Astrocyte of the hippocampus (primary cell): Measurements from ENCODE around the gene RPS6KA5.
"Not testable (repeated sequence)": the region's sequence is repeated elsewhere in the genome, so short reads cannot be mapped to it uniquely, and the experiment has no call there.

Experiments
- DNase-seq: peaks from one replicate; pipeline ENCODE4 v3.0.0; 2011; ENCODE audit warnings: low read depth, low spot score

Gene RPS6KA5

DNA sequence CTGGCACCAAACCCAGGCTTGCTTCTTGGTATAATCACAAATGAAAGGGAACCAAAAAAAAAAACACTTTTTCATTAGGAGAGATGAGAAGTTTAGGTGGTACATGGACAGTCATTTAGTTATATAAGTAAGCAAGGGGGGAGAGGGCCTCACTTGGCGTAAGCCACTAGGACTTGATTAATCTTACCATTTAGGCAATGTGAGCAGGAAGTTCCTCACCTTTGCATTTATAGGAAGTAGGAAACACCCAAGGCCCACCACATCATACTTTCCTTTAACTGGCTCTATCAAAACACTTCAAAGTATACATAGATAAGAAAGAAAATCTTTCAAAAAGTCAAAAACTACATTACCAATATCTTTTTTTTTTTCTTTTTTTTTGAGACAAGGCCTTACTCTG is 6.7 kb upstream of the RPS6KA5 start:
- no peak for DNase-seq

- DNase-seq = no peak
Measured at GRCh38 chr14:91065266-91065665, 4.8 kb upstream of the RPS6KA5 start.

- no peak for DNase-seq
Measured at GRCh38 chr14:91063119-91063518, 2.7 kb upstream of the RPS6KA5 start.

- DNase-seq = no peak
Measured at GRCh38 chr14:91062600-91062999, 2.2 kb upstream of the RPS6KA5 start.

DNA sequence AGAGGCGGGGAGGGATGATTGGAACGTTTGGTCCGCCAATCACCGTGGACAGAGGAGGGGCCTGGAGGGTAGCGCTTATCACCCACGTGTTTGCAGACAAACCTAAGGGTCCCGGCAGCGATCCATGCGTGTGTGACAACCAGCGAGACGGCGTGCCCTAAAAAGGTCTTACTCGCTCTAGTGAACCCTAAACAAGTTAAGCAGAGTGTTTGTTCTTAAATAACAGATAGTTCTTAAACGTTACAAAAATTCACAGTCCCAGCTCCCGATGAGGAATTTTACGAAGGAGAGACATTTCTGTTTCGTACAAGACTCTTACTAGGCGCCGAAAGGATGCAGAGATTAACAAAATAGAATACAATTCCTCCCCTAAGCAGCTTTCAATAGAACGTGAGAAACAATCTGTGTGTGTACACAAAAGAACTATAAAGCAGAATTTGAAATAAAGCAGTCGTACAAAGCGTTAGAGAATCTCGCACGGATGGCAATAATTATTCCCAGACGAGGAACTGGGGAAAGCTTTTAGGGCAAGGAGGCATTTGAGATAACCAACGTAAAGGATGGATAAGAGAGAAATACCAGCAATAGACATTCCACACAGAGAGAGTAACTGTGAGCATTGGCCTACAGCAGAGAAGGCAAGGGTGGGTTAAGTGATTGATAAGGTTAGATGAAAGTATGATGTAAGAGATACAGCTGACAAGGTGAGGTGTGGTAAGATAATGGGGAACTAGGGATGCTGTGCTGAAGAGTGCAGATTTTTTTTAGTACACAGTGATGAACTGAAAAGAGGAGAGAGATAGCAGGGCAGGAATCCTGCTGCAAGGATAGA is 831 bp upstream of the RPS6KA5 start:
- DNase-seq = no peak

DNA sequence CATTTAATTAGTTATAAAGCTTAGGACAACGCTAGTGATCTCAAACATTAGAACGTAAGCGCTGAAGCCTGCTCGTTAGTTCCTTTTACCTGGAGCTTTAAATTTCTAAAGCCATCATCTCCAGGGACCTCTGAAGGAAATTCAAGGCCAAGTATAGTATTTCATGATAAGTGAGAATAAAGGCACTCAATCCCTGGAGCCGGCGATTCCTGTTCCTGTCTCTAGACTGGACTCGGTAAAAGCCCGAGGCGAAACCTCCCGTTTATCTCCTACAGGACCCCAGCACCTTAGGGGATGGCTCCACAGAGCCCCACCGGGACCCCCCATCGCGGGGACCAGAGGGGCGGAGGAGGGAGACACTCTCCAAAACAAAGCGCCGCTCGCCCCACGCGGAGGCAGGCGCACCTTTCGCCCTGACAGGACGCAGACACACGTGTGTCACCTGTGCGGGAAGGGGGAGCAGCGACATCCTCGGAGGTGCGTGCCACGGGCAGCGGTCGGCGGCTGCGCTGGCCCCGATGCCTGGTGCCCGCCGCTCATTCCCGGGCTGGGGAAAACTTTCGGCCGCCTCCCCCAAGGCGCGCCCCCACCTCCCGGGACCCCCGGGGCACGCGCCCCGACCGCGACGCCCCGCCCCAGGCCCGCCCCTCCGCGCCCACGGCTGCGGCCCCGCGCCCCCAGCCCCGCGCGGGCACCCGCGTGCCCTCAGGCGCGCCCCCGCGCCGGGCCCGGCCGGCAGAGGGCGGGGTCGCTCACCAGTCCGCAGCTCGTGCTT is 678 bp downstream of the RPS6KA5 start:
- peak; percentile 25 for DNase-seq

DNA sequence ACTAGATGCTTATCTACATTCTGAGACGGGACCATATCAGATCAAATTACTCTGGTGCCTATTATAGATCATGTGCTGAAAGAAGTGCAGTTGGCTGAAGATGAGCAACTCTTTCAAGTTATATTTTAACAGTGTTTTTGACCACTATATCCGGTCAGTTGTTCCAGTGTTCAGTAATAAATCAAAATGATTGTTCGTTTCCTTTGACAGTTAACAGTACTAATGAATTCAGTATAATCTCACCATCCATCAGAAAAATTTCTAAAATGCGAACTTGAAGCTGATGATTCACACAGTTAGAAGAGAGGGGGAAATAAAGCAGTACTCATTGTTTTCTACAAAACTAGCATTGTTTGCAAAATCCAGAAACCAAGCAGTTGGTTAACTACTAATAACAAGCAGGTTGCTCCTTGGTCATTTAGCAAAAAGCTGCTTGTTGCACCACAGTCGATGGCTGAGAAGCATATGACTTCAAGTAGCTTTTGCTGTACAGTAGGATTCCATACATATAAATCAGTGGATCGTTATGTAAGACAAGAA is 2.3 kb downstream of the RPS6KA5 start:
- no peak for DNase-seq

DNA sequence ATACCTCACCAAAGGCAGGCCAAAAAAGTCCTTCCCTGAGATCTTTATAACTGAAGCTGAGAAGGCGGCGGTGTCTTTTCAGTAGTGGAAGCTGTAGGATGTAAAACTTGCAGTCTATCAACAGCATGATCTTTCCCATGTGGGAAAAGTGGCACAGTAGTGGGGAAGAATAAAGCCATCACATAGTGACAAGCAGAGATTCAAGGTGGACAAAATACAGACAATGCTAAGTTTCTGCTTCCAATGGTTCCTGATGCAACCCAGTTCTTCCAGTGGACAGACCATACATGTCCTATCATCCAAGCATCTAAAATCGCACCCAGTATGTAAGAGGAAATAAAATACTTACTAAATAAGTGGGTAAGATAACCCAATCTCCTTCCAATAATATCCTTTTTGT is 4.1 kb downstream of the RPS6KA5 start:
- no peak for DNase-seq

- DNase-seq = no peak
Measured at GRCh38 chr14:91055016-91055415, 5.4 kb downstream of the RPS6KA5 start.

GRCh38 chr14:91048676-91049075 is 11.8 kb downstream of the RPS6KA5 start:
- DNase-seq = no peak

- DNase-seq = no peak
Measured at GRCh38 chr14:91048265-91048664, 12.2 kb downstream of the RPS6KA5 start.

GRCh38 chr14:91047174-91047753 is 13.2 kb downstream of the RPS6KA5 start:
- DNase-seq = peak; percentile 47

DNA sequence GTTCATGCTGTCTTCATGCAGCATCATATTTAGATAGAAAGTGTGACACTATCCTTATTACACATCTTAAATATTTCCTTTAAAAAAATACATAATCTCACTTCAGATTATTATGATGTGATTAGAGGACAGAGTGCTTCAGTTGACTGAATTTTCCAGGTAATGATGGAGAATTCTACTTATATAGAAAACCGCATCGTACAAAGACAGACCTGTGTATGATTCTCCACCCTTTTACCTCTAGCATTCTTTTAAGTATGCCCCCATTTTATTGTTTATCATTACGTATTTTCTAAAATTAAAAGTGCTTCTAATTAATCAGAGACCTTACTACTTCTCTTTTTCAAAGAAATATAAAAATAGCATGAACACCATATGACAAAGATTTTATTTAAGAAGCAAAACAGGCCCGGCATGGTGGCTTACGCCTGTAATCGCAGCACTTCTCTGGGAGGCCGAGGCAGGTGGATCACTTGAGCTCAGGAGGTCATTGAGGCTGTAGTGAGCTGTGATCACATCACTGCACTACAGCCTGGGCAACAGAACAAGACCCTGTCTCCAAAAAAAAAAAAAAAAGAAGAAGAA is 13.9 kb downstream of the RPS6KA5 start:
- DNase-seq = no peak

GRCh38 chr14:91041450-91041849 is 19.0 kb downstream of the RPS6KA5 start:
- DNase-seq = peak; percentile 15

GRCh38 chr14:91040545-91040944 is 19.9 kb downstream of the RPS6KA5 start:
- DNase-seq = no peak

DNA sequence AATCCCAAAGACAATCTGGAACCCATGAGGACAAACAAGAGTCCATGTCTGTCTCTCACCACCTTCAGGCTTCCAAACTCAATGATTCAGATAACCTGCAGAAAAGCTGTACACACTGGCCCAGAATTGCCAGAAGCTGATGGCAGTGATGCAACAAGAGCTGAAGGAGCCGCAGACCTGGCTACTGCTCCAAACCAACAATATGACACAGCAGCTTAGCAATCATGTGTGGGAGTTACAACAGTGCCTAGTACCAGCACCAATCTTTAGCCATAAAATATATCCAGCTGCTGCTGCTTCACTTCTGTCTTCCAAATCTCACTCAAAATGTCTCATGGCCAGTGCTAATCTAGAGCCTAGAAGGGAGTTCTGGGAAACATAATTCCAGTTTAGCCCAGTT is 22.0 kb downstream of the RPS6KA5 start:
- peak; percentile 24 for DNase-seq

DNA sequence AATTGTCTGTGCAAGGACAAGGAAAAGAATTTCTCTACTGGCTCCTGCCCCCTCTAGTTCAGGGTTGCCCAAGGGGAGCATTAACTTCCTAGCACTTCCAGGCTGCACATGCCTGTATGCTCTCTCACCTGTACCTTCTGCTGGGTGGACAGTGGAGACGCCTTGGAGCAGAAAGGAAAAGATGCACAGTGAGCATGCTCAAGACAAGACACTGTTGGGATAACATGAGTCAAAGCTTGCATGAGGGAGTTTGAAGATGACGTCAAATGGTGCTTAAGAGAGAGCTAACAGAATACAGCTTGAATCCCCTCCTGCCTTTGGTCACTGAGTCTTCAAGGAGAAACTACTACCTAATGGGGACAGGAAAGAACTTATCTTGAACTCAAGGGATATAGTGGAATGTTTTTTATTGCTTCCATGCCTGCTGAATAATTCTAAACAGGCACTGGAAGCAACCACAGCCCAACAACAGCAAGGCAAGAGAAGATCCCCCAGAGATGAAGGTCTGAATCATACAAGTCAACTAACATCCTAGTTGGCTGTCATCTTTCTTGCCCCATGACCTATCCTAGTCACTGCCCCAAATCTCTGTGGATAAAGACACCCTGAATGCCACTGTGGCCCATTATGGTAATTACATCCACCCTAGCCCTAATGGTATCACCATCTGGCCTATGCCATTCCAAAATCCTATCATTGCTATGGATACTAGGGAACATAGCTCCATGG is 23.5 kb downstream of the RPS6KA5 start:
- no peak for DNase-seq

GRCh38 chr14:91035855-91036254 is 24.6 kb downstream of the RPS6KA5 start:
- no peak for DNase-seq

GRCh38 chr14:91034379-91034778 is 26.1 kb downstream of the RPS6KA5 start:
- DNase-seq = not testable (repeated sequence)

GRCh38 chr14:91032248-91032647 is 28.2 kb downstream of the RPS6KA5 start:
- no peak for DNase-seq

- no peak for DNase-seq
Measured at GRCh38 chr14:91031666-91032065, 28.8 kb downstream of the RPS6KA5 start.
